H9 (cell line): ENCODE data around the gene SLC27A1. TPM values are rescaled to one million over a fixed set of nuclear protein-coding genes. Genes with fewer than 3 reads are reported as not detected.
A peak's percentile ranks its signal among the peaks of the same experiment; 100 is the strongest.

Experiments used
- DNase-seq: peaks from one replicate; pipeline ENCODE4 v3.0.0-alpha.2; 2017
- H2AFZ ChIP-seq: one replicate; pipeline ENCODE4 v1.6.1; 2013; ENCODE audit warnings: mild to moderate bottlenecking, low read length, control low read depth, moderate library complexity
- H2AK5ac ChIP-seq: 2 replicates; pipeline ENCODE4 v1.6.1; 2013; ENCODE audit warnings: low read length, control low read depth, mixed read lengths; ENCODE audit not compliant: insufficient read length
- H2BK120ac ChIP-seq: one replicate; pipeline ENCODE4 v1.6.1; 2013; ENCODE audit warnings: low read depth, mild to moderate bottlenecking, low read length, control low read depth, inconsistent platforms; ENCODE audit not compliant: poor library complexity, severe bottlenecking
- H2BK12ac ChIP-seq: 2 replicates; pipeline ENCODE4 v1.6.1; 2013; ENCODE audit warnings: low read length, control low read depth, mixed read lengths, low read depth; ENCODE audit not compliant: insufficient read length
- H2BK15ac ChIP-seq: 2 replicates; pipeline ENCODE4 v1.6.1; 2013; ENCODE audit warnings: low read depth, low read length, control low read depth
- H2BK20ac ChIP-seq: one replicate; pipeline ENCODE4 v1.6.1; 2013; ENCODE audit warnings: low read depth, mild to moderate bottlenecking, low read length, control low read depth, inconsistent platforms; ENCODE audit not compliant: poor library complexity, severe bottlenecking
- H2BK5ac ChIP-seq: 2 replicates; pipeline ENCODE4 v1.6.1; 2013; ENCODE audit warnings: low read length, control low read depth, mixed read lengths; ENCODE audit not compliant: insufficient read length
- H3K14ac ChIP-seq: 2 replicates; pipeline ENCODE4 v1.6.1; 2013; ENCODE audit warnings: low read length, control low read depth; ENCODE audit not compliant: insufficient read depth
- H3K18ac ChIP-seq: 2 replicates; pipeline ENCODE4 v1.6.1; 2013; ENCODE audit warnings: low read depth, mild to moderate bottlenecking, mixed read lengths, low read length, control low read depth; ENCODE audit not compliant: insufficient read length
- H3K23ac ChIP-seq: 2 replicates; pipeline ENCODE4 v1.6.1; 2013; ENCODE audit warnings: low read length, control low read depth, mixed read lengths, low read depth; ENCODE audit not compliant: insufficient read length
- H3K23me2 ChIP-seq: 2 replicates; pipeline ENCODE4 v1.6.1; 2013; ENCODE audit warnings: low read depth, mild to moderate bottlenecking, mixed read lengths, low read length, control low read depth; ENCODE audit not compliant: insufficient read length, poor library complexity, severe bottlenecking
- H3K27ac ChIP-seq: 2 replicates; pipeline ENCODE4 v1.5.1; 2013; ENCODE audit warnings: low read length, control low read depth, mixed read lengths, low read depth; ENCODE audit not compliant: insufficient read length
- H3K27me3 ChIP-seq: 2 replicates; pipeline ENCODE4 v1.6.1; 2013; ENCODE audit warnings: low read length, control low read depth, inconsistent platforms; ENCODE audit not compliant: insufficient read depth
- H3K4ac ChIP-seq: 2 replicates; pipeline ENCODE4 v1.6.1; 2013; ENCODE audit warnings: low read depth, mild to moderate bottlenecking, control low read depth, inconsistent platforms, low read length, moderate library complexity
- H3K4me1 ChIP-seq: 2 replicates; pipeline ENCODE4 v1.6.1; 2013; ENCODE audit warnings: low read length, control low read depth, inconsistent platforms; ENCODE audit not compliant: insufficient read depth
- H3K4me2 ChIP-seq: 2 replicates; pipeline ENCODE4 v1.6.1; 2013; ENCODE audit warnings: low read length, control low read depth, mixed read lengths; ENCODE audit not compliant: insufficient read length, insufficient read depth
- H3K56ac ChIP-seq: 2 replicates; pipeline ENCODE4 v1.6.1; 2013; ENCODE audit warnings: low read depth, mild to moderate bottlenecking, mixed read lengths, low read length, control low read depth; ENCODE audit not compliant: insufficient read length
- H3K79me1 ChIP-seq: 2 replicates; pipeline ENCODE4 v1.6.1; 2013; ENCODE audit warnings: low read depth, mild to moderate bottlenecking, moderate library complexity, low read length, control low read depth, inconsistent platforms; ENCODE audit not compliant: insufficient read depth, poor library complexity, severe bottlenecking
- H3K79me2 ChIP-seq: 2 replicates; pipeline ENCODE4 v1.6.1; 2013; ENCODE audit warnings: low read length, control low read depth, inconsistent platforms; ENCODE audit not compliant: insufficient read depth
- H3K9ac ChIP-seq: 2 replicates; pipeline ENCODE4 v1.6.1; 2013; ENCODE audit warnings: low read length, control low read depth, mixed read lengths; ENCODE audit not compliant: insufficient read length; ENCODE audit errors: extremely low read depth
- H3K9me3 ChIP-seq: one replicate; pipeline ENCODE4 v1.6.1; 2013; ENCODE audit warnings: low read depth, low read length, inconsistent platforms; ENCODE audit not compliant: control insufficient read depth
- H3T11ph ChIP-seq: one replicate; pipeline ENCODE4 v1.6.1; 2013; ENCODE audit warnings: mild to moderate bottlenecking, low read length, control low read depth, inconsistent platforms
- H4K20me1 ChIP-seq: one replicate; pipeline ENCODE4 v1.6.1; 2013; ENCODE audit not compliant: control insufficient read depth, insufficient read length, insufficient read depth
- H4K5ac ChIP-seq: 2 replicates; pipeline ENCODE4 v1.6.1; 2013; ENCODE audit warnings: low read depth, mild to moderate bottlenecking, mixed read lengths, low read length, control low read depth; ENCODE audit not compliant: insufficient read length
- H4K8ac ChIP-seq: replicated peaks from 2 replicates; pipeline ENCODE4 v1.6.1; 2013; ENCODE audit warnings: low read length, control low read depth, mixed read lengths, low read depth; ENCODE audit not compliant: insufficient read length
- H4K91ac ChIP-seq: 2 replicates; pipeline ENCODE4 v1.6.1; 2013; ENCODE audit warnings: low read depth, mild to moderate bottlenecking, moderate library complexity, mixed read lengths, low read length, control low read depth; ENCODE audit not compliant: insufficient read length
- H3K27ac Mint-ChIP-seq, 3 experiments: 2 replicates in 2 of 3; 3 replicates in 1 of 3; pipeline ENCODE4 v1.8.0; 2020 to 2021; ENCODE audit warnings: mixed read lengths in 3 of 3, mild to moderate bottlenecking in 1 of 3, moderate library complexity in 1 of 3
- H3K27me3 Mint-ChIP-seq: 2 replicates; pipeline ENCODE4 v1.8.0; 2021; ENCODE audit warnings: low read depth, mild to moderate bottlenecking, moderate library complexity, mixed read lengths
- H3K36me3 Mint-ChIP-seq, 3 experiments: 2 replicates in 2 of 3; 3 replicates in 1 of 3; pipeline ENCODE4 v1.8.0; 2020 to 2021; ENCODE audit warnings: low read depth in 3 of 3, mixed read lengths in 3 of 3; ENCODE audit not compliant: insufficient read depth in 1 of 3
- H3K4me1 Mint-ChIP-seq, 2 experiments: 2 replicates each; pipeline ENCODE4 v1.8.0; 2020; ENCODE audit warnings: mixed read lengths in 2 of 2
- H3K4me3 Mint-ChIP-seq, 2 experiments: 2 replicates in 1 of 2; 3 replicates in 1 of 2; pipeline ENCODE4 v1.8.0; 2020 to 2021; ENCODE audit warnings: mild to moderate bottlenecking in 2 of 2, mixed read lengths in 2 of 2, moderate library complexity in 1 of 2
- H3K9me3 Mint-ChIP-seq, 2 experiments: 2 replicates in 1 of 2; 3 replicates in 1 of 2; pipeline ENCODE4 v1.8.0; 2020; ENCODE audit warnings: mild to moderate bottlenecking in 2 of 2, mixed read lengths in 2 of 2, moderate library complexity in 1 of 2
- WGBS: extraction: QIAGEN DNeasy Blood & Tissue Kit; methylation state at CpG from one replicate; pipeline ENCODE4 v1.1.7; 2013; ENCODE audit warnings: missing lambda C conversion rate, low lambda C conversion rate, mixed read lengths; ENCODE audit not compliant: insufficient read length; ENCODE audit errors: extremely low coverage; 5-methylcytosine and 5-hydroxymethylcytosine counted together
- total RNA-seq: library from RNA; stranded (reverse); gene quantifications from 2 replicates; pipeline ENCODE4 v1.2.1, GENCODE V29; 2021
- TF ChIP-seq, protein P1 (sequence below): fragments of 200-600 bp; sonication (generic); conservative IDR thresholded peaks from 3 replicates; pipeline ENCODE4 v1.8.0; 2021; ENCODE audit warnings: antibody characterized with exemption, mild to moderate bottlenecking

Gene SLC27A1
- total RNA-seq, 1 experiment from 2014 or later = 6.4 TPM

DNA sequence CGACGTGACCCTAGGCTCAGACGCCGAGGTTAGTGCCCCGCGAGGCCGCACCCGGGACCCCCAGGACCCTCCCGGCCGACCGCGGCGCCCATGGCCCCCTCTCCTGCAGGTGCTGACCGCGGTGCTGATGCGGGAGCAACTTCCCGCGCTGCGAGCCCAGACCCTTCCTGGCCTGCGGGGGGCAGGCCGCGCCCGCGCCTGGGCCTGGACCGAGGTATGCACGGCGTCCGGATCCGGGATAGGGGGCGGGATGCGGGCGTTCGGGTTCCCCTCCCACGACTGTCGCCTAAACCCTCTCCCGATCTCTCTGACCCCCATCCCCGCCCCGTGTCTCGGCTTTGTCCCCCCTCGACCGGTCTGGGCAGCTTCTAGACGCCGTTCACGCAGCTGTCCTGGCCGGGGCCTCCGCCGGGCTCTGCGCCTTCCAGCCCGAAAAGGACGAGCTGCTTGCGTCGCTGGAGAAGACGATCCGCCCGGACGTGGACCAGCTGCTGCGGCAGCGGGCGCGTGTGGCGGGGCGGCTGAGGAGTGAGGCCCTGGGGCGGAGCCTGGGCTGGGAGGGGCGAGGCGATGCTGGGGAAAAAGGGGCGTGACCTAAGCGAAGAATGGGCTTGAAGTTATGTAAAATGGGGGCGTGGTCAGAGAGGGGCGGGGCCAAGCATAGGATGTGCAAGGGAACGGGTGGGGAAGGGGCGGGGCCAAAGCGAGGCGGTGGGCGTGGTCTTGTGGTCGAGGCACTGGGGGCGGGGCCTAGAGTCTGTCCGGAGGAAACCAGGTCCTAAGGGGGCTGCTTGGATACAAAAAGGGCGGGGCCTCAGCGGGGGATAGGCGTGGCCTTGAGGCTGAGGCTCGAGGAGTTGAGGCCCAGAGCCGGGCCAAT lies 69.2 kb downstream of the SLC27A1 start:
- Mint-ChIP-seq H3K9me3 (peaks cover 0 to 2% of the 10 kb centered on the region in 2 experiments; a peak in 1 of 5 replicates), H3K36me3 (no peaks in the 10 kb centered on the region; a peak in 1 of 7 replicates), H3K27ac (peak overlapping the region; percentile 35 to 85 (median 81); a peak in 4 of 7 replicates), H3K4me3 (peak overlapping the region; percentile 71 to 88), H3K27me3 (peaks cover 44% of the 10 kb centered on the region), H3K4me1 (peaks cover 6 to 9% of the 10 kb centered on the region in 2 experiments)
- TF ChIP-seq, protein P1, sequence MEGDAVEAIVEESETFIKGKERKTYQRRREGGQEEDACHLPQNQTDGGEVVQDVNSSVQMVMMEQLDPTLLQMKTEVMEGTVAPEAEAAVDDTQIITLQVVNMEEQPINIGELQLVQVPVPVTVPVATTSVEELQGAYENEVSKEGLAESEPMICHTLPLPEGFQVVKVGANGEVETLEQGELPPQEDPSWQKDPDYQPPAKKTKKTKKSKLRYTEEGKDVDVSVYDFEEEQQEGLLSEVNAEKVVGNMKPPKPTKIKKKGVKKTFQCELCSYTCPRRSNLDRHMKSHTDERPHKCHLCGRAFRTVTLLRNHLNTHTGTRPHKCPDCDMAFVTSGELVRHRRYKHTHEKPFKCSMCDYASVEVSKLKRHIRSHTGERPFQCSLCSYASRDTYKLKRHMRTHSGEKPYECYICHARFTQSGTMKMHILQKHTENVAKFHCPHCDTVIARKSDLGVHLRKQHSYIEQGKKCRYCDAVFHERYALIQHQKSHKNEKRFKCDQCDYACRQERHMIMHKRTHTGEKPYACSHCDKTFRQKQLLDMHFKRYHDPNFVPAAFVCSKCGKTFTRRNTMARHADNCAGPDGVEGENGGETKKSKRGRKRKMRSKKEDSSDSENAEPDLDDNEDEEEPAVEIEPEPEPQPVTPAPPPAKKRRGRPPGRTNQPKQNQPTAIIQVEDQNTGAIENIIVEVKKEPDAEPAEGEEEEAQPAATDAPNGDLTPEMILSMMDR = peak; percentile 28; the same call in 1 of the 3 replicates
- Histone ChIP-seq H2AK5ac (no peak overlapping the region), H4K20me1 (no peaks in the 10 kb centered on the region), H3K9ac (no peak overlapping the region), H3K79me2 (no peaks in the 10 kb centered on the region), H2BK15ac (no peak overlapping the region), H2BK12ac (no peak overlapping the region), H3K79me1 (no peaks in the 10 kb centered on the region), H4K8ac (no peak overlapping the region), H2BK5ac (no peak overlapping the region), H3K9me3 (no peaks in the 10 kb centered on the region), H2AFZ (no peak overlapping the region), H3K18ac (no peak overlapping the region), H4K91ac (no peak overlapping the region), H4K5ac (no peak overlapping the region), H3K23ac (no peak overlapping the region), H2BK120ac (no peak overlapping the region), H3K4me1 (no peaks in the 10 kb centered on the region), H3K4me2 (peak overlapping the region; percentile 38), H3T11ph (no peak overlapping the region), H3K27ac (no peak overlapping the region), H3K27me3 (no peaks in the 10 kb centered on the region; the same call in 1 of the 2 replicates), H3K4ac (no peak overlapping the region), H3K23me2 (peaks cover 7% of the 10 kb centered on the region), H3K14ac (peak overlapping the region; percentile 80), H3K56ac (no peak overlapping the region), H2BK20ac (no peak overlapping the region)
- no CpG with 5 or more reads among the region's 82 CpGs for WGBS
- DNase-seq = peak; percentile 100
